Stimulated activated naive CD8-positive, alpha-beta T cell treated with anti-CD3 and anti-CD28 coated beads, Interleukin-15, Interleukin-2, amounts not matched to agents 100 U/mL and 50 U/mL, for 24 hours (primary cell): ENCODE measurements around the gene C20orf96.
"Not testable (repeated sequence)": the region's sequence is repeated elsewhere in the genome, so short reads cannot be mapped to it uniquely, and the experiment has no call there.

Experiments
- ATAC-seq: fragments of 150-1000 bp; cut with Tn5 transposase; one replicate; pipeline ENCODE4 v1.10.0; 2021
- DNase-seq: peaks from one replicate; pipeline ENCODE4 v3.0.0; 2021

The C20orf96 gene

DNA sequence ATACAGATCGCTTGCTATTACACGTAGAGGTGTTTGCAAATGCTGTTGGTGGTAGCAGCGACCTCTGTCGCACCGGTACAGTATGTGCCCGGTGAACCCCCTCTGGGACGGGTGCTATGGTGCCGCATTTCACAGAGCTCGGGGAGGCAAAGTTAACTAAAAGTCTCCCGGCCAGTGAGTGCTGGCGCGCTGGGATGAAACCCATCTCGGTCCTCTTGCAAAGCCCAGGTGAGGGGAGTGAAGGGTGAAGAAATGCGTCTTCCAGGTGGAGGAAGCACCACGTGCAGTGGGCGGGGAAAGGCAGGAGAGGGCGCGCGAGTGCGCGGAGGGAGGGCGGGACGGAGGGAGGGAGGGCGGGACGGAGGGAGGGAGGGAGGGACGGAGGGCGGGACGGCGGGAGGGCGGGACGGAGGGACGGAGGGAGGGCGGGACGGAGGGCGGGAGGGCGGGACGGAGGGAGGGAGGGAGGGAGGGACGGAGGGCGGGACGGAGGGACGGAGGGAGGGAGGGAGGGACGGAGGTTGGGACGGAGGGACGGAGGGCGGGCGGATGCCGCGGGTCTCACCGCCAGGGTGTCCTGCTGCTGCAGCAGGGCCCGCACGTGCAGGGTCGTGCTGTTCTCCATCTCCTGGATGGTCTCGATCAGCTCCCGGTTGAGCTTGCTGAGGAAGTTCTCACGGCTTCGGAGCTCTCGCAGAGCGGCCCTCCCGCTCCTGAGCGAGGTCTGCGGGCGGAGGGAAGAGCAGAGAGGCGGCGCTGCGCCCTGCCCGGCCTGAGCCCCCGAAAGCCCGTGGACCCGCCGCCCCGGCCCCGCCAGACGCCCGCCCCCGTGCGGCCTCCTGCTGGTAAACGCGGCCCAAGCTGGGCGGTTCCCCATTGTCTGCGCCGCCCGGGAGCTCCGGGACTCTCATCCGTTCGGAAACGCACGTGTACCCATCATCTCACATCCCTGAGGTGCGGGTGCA lies 11.7 kb downstream of the C20orf96 start:
- ATAC-seq, result no peak
- no peak for DNase-seq

- DNase-seq (no peak), ATAC-seq (no peak)
Observed at GRCh38 chr20:278181-278580, 12.4 kb downstream of the C20orf96 start.

DNA sequence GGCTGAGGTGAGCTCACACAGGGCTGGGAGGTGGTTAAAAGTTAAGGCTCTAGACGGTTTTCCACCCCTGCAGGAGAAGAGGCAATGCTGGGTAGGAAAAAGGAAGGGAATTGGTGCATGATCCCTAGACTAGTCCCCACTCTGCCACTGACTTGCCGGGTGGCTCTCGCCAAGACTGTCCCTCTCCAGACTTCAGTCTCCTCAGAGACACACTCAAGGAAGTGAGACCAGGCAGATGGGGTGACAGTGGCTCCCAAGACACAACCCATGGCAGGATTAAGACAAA lies 13.1 kb downstream of the C20orf96 start:
- DNase-seq, result no peak
- ATAC-seq, result no peak

- DNase-seq, result no peak
Observed at GRCh38 chr20:276620-277495, 13.7 kb downstream of the C20orf96 start.

GRCh38 chr20:275791-276190 lies 14.8 kb downstream of the C20orf96 start:
- ATAC-seq (no peak), DNase-seq (no peak)

More at GRCh38 chr20:276620-277495, 13.7 kb downstream of the C20orf96 start:
- ATAC-seq, result no peak

- no peak for ATAC-seq
- DNase-seq, result no peak
Observed at GRCh38 chr20:273884-274283, 16.7 kb downstream of the C20orf96 start.

DNA sequence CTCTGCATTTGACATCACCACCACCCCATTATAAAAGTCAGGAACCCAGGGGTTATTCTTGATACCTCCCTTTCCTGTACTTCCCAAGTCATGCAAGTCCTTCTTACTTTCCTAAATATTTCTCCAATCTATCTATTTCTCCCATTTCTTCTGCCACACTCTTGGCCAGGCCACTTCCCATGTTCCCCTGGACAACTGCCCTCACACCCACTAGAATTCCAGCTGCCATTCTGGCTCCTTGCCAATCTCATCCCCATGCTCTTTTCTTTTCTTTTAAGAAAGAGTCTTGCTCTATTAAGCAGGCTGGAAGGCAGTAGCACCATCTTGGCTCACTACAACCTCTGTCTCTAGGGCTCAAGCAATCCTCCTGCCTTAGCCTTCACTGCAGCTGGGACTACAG lies 17.8 kb downstream of the C20orf96 start:
- ATAC-seq (no peak), DNase-seq (no peak)

- no peak for DNase-seq
- no peak for ATAC-seq
Observed at GRCh38 chr20:271528-271927, 19.0 kb downstream of the C20orf96 start.

DNA sequence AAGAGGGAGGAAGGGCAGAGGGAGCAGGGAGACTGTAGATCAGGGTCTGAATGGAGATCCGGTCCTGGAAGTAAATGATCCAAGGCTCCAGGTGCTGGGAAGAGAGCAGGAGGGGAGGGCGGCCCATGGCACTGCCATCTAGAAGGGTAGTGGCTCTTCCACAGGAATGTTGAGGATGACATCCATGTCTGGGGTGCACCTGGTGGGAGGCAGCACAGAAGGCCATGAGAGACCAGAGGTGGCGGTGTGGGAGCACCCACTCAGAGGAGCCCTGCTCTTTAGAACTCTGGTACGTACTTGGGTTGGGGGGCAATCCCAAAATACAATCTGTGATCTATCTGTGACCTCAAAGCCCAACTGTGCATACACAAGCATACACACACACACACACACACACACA lies 19.5 kb downstream of the C20orf96 start:
- no peak for ATAC-seq
- no peak for DNase-seq

DNA sequence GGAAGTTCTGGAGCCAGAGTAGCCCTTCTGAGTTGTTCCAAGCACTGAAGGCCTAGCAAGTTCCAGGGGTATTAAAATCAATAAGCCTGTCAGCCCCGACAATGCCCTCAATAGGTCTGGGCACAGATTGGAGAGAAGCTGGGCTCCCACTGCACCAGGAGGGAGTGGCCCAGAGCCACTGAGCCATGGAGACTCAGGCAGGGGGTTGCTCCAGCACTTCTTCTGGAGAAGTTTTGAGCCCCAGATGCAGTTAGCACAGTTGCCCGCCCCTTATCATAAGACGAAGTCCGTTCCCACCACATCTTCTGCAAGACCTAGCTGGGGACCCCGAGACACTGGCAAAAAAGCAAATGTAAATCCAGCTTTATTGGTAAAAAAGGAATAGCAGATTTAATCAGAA lies 20.0 kb downstream of the C20orf96 start:
- DNase-seq (no peak), ATAC-seq (no peak)

GRCh38 chr20:266596-267562 lies 23.7 kb downstream of the C20orf96 start:
- DNase-seq (peak; percentile 94), ATAC-seq (peak; percentile 95)

GRCh38 chr20:263701-264100 lies 26.8 kb downstream of the C20orf96 start:
- DNase-seq (no peak), ATAC-seq (no peak)

DNA sequence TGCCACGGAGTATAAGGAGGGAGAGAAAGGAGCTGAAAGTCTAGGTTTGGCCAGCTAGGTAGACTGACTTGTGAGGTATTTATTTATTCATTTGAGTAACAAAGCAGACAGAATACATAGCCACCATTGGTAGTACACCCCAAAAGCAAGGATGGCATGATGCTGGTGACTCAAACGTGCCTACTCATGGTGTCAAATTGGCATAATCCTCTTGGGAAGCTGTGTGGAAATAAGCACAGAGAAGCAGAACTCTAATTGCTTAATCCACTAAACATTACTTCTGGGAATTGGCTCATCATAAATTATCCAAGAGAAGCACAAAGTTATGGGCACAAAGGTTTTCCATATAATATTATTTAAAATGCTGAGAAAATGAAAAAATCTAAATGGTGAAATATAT lies 30.6 kb downstream of the C20orf96 start:
- ATAC-seq, result no peak
- DNase-seq, result no peak

- DNase-seq (no peak), ATAC-seq (no peak)
Observed at GRCh38 chr20:258963-259362, 31.6 kb downstream of the C20orf96 start.

DNA sequence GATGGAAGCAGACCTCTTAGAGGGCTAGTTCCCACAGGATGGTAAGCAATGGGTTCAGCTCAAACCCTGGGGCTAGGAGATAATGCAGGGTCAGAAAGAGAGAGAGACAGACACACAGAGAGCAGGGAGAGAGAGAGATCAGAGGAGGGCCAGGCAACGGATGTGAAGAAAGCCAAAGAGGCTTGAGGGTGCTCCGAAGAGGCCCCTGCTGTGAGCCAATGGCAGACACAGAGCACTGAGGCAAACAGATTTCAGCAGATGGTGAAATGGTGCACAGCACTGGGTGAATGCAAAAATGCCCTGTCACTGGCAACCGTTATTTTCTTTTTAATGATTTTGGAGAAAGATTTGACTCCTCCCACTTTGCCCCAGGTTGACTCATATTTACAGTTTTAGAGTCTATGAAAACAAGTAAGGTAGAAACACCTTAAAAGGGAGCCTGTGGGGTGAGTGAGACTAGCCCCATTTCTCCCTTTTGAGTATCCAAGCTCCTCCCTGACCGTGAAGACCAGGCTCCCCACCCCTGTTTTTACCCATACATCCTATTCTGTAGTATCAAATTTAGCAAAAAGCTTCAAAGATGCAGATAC lies 32.2 kb downstream of the C20orf96 start:
- no peak for ATAC-seq
- no peak for DNase-seq

DNA sequence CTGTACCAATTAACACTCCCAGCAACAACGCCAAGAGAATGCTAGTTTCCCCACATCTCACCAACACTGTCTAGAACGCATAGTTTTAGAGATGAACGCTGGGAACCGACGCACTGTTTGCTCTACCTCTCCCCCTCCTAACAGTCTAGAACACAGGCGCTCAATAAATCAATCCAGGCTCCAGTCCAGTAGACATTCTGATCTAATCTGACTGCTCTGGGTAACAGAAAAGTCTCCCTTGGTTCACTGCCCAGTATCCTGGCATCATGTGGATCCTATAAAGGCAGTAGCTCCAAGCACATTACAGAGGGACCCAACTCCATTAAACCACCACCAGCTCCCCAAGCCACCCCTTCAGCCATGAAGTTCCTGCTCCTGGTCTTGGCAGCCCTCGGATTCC lies 33.1 kb downstream of the C20orf96 start, which contains the start of gene DEFB132:
Gene DEFB132 (plus strand): TSS at position 306 of the 400 bp plus-strand sequence. CDS start 55 bp downstream, at position 361.
- ATAC-seq, result no peak
- no peak for DNase-seq

- DNase-seq, ATAC-seq: not testable (repeated sequence)
Observed at GRCh38 chr20:253447-253846, 37.1 kb downstream of the C20orf96 start.

- DNase-seq, result no peak
- ATAC-seq, result no peak
Observed at GRCh38 chr20:252801-253200, 37.7 kb downstream of the C20orf96 start.

DNA sequence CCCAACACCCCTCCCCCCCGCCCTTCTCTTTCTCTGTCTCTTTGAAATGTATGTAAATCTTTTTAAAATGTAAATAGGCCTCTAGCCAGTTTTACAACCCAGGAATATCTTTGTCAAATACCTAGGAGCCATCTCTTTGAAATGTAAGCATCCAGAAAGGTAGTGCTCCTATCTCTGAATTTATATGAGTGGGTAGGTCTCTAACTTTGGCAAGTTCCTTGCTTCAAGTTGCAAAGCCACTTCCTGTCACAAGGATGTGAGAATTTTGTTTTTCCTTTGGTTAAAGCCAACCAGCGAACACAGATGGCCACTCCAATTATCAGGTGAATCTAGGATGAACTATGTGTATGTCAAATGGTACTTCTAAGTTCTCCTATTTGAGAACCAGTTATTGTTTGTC lies 39.2 kb downstream of the C20orf96 start:
- DNase-seq (no peak), ATAC-seq (no peak)

DNA sequence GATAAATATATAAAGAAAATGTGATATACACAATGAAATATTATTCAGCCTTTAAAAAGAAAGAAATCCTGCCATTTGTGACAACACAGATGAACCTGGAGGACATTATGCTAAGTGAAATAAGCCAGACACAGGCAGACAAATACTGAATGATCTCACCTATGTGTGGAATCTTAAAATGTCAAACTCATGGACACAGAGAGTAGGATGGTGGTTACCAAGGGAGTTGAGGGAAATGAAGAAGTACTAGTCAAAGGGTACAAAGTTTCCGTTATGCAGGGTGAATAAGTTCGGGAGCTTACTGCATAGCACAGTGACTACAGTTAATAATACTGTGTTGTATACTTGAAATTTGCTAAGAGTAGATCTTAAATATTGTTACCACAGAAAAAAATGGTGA lies 47.6 kb downstream of the C20orf96 start:
- DNase-seq (no peak), ATAC-seq (peak; percentile 28)

DNA sequence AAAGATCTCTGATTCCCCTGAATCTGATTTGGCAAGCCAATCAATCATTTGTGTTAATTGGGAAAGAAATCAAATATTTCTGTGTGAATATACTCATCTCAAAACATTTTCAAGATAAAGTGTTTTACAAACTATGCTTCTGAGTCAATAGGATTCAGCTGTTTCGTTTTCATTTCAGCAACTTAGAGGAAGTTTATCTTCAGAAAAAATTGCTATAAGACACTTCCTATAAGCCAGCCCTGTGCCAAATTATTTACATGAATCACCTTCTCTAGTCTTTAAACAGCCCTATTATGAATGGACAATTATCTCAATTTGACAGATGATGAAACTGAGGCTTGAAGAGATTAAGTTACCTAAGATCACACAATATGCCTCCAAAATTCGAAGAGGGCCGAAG lies 52.6 kb downstream of the C20orf96 start:
- DNase-seq (no peak), ATAC-seq (peak; percentile 44)
